Measurements from ENCODE around the gene PLPPR5.
"Not testable (repeated sequence)": the region's sequence is repeated elsewhere in the genome, so short reads cannot be mapped to it uniquely, and the experiment has no call there.

Gene PLPPR5, protein sequence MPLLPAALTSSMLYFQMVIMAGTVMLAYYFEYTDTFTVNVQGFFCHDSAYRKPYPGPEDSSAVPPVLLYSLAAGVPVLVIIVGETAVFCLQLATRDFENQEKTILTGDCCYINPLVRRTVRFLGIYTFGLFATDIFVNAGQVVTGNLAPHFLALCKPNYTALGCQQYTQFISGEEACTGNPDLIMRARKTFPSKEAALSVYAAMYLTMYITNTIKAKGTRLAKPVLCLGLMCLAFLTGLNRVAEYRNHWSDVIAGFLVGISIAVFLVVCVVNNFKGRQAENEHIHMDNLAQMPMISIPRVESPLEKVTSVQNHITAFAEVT

DNA sequence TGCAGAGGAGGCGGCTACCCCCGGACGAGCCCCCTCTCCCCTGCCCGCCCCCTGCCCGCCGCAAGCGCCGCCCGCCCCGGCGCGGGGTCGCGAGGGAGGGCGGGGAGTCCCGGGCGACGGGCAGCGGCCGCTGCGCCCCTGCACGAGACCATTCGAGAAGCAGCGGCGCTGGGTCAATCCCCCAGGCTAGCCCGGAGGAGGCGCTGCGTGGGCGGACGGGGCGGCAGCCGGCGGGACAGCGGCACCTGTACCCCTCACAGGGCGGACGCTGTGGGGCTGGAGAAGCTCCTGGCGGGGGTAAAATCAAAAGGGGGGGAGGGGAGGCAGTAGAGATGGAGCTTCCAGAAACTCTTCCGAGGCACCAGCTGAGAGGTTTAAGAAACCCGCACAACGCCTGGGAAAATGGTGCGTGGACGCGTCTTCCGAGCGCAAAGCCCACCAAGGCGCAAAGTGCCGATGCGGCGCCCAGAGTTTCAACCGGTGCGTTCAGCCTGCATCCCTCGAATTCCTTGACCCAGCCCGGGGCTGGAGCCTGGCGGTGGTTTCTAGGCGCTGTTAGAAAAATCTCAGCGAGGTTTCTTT lies at the start of gene PLPPR5:
PLPPR5 (minus strand) TSS at position 1 of the 582 bp plus-strand sequence. CDS start 190 bp downstream, outside the sequence.
- DNase-seq (ENCODE audit: low spot score): no peak

DNA sequence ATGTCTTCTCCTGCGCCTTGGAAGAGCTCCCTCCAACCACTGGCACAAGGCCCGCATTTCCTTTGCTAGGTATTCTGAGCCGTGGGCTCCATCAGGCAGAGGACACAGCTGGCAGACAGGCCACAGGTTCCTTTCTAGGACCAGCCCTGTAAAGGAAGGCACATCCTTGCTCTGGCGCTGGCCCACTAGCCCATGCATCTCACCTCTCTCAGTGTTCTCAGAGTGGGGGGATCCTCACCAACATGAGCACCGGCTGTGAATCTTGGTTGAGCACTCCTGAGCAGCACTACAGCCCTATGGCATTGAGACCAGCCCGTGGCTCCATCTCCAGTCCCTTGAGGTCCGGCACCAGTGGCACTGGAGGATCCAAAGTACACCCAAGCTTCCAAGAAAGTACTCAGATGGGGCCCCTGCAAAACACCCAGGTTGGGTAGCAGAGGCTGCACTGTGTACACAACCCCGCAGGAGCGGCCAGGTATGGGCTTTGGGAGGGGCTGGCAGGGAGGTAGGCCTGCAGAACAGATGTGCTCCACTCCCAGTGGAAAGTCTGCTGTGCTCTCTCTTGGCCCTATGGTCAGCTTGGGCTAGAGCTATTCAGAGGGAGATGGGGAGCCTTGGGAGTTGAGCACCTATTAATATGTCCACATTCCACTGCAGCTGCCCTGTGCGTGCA lies 47.1 kb upstream of the PLPPR5 start:
- no peak for DNase-seq (ENCODE audit: low spot score)

DNA sequence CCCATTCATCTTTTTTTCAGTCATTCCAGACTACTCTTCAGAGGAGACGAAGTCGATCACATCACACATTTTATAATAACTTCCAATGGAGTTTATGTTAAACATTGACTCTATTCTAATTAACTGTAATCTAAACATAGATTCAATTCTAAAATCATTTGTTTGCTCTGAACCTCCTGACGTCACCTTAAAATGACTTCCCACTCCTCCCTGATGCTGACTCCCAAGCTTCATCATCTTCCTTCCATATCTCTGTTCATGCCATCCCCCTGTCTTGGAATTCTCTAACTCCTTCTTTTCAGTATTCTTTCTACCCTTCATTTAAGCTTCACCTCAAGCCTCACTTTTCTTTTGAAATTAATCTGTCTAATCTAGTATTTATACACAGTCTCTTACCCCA lies 45.1 kb upstream of the PLPPR5 start:
- no peak for DNase-seq (ENCODE audit: low spot score)

DNA sequence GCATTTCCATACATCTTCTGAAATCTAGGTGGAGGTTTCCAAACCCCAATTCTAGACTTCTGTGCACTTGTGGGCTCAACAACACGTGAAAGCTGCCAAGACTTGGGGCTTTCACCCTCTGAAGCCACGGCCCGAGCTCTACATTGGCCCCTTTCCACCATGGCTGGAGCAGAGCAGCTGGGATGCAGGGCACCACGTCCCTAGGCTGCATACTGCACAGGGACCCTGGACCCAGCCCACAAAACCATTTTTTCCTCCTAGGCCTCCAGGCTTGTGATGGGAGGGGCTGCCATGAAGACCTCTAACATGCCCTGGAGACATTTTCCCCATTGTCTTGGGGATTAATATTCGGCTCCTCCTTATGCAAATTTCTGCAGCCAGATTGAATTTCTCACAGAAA lies 32.1 kb upstream of the PLPPR5 start:
- DNase-seq (ENCODE audit: low spot score): not testable (repeated sequence)

DNA sequence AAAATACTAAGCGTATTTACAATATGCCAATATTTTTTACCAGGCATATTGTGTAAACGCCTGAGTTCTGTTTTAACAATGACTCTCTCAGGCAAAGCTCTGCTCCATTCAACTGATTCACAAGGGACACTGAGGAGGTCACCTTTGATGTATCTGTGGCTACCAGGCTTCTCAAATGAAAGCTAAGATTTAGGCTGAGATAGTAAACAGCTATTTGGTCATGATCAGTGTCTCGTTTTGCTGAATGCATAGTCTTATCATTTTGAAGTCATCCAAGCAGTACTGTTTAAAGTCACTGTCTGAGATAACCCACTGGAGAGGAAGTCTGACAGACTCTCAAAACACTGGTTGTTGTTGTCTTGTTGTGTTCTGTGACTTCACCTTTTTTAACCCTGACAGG lies 13.7 kb upstream of the PLPPR5 start:
- no peak for DNase-seq (ENCODE audit: low spot score)

DNA sequence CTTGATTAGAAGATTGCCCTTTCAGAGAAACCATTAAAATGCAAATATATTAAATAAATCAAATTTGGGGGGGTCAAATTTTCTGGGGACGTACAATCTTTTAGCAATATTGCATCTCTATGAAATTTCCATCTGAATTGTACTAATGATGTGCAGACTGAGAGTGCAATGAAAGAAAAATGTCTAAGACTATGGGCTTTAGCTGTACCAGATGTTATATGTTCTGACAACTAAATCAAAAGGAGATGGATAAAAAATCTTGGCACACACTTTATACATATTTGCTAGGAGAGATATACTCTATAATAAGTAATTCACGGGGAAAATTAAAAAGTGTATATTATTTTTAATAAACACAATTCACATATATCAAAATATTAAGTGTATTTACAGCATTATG lies 13.0 kb upstream of the PLPPR5 start:
- DNase-seq (ENCODE audit: low spot score): no peak

DNA sequence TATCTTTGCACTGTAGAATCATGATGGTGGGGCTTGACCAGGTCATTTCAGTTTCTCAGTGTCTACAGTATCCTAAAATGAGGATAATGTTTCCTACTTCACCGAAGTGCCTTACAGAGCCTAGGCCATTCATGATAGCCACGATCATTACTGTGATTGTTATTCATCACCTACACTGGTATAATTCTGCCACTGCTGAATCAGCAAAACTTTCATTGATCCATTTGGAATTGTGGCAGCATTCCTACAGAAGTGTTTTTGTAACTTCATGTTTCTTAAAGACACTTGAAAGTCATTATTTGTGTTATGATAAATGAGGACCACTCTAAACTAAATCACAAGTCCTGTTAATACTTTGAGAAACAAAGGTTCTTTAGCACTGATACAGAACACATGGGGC lies 6.0 kb upstream of the PLPPR5 start:
- DNase-seq (ENCODE audit: low spot score): no peak

DNA sequence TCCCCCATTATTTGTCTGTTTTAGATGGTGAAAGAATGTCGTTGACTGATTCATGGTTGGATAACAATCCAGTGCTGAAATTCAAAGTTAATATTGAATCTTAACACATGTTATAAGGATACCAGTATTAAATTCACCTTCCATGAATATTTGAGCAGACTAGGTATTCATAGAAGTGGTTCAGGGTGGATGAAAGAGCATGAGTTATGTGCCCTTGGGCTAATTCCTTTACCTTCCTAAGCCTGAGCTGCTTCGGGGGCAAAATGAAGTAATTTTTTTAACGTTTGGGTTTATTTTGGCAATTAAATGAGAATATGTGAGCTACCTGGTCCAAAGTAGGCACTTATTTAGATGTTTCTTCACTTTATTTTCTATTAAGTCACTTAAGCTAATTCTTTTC lies 2.7 kb upstream of the PLPPR5 start:
- DNase-seq (ENCODE audit: low spot score): no peak

DNA sequence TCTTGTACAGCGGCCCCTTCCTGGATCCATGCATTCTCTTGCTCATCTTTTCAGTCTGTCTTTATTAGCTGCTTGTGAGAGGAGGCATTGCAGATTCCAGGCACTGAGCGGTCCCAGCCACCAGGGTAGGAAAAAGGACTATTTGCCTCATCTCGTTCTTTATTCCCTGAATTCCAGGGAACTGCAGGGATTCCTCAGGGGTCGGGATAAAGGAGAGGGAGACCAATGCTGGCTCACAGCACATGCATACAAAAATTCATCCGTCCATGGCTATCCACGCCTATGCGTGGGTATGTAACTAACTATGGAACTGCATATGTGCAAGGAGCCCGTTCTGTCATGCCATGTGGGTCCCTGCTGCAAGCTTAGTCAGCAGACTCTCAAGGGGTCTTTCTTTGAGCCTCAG lies 879 bp upstream of the PLPPR5 start:
- DNase-seq (ENCODE audit: low spot score): no peak

DNA sequence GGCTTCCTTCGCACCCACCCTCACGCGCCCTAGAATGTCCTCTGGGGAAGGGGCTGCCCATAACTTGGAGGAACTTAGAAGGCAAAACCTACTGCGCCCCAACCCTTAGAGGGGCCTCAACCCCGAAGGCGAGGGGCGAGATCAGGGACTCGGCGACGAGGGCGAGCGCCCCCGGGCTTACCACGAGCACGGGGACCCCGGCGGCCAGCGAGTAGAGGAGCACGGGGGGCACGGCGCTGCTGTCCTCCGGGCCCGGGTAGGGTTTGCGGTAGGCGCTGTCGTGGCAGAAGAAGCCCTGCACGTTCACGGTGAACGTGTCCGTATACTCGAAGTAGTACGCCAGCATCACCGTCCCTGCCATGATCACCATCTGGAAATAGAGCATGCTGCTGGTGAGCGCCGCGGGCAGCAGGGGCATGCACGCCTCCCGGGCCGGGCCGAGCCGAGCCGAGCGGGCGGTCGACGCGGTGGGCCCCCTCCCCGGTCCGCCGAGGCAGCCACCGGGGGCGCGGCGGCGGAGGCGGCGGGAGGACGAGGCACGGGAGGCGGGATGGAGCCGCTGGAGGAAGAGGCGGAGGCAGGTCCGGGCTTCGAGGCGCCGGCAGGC lies 304 bp downstream of the PLPPR5 start:
- peak; percentile 24 for DNase-seq (ENCODE audit: low spot score)

DNA sequence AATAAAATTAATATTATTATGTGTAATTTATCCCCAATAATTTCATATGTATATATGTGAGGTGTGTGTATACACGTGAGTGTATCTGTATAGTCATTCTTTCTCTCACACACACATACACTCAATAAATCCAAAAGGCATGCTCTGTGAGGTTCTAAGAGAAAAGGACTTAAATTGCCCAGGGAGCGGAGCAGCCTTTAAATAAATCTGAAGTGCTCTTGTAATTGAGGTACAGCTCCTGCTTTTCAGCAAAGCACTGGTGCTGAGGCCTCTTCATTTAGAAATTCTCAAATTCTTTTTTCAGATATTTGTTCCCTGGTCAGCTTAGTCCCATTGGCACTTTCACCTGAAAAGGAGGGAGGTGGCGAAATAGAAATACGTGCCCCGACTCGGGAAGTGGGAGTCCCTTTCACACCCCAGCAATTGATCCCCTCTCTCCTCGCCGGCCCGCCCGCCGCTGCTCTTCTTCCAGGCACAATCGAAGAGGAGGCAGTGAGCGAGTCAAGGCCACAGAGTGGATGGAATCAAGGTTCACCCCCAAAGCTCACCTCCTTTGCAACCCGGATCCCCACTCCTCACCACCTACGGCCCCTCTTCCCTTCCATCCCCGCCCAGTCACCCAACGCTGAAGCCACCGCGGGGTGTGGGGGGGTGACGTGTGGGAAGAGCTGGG lies 944 bp downstream of the PLPPR5 start:
- DNase-seq (ENCODE audit: low spot score): no peak

DNA sequence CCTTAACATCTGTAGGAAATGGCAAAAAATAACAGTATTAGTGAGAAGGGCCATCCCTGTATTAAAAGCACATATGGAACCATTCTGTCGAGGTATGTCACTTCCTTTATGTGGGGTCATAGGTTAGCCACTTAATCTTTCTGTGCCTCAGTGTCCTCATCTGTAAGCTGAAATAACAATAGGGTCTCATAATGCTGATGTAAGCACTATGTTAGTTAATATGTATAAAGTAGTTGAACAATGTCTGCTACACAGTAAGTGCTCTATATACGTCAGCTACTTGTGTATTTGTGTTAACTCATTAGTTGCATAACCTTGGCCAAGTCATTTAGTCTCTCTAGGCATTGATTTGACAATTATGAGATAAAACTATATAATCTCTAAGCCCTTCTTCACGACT lies 11.8 kb downstream of the PLPPR5 start:
- DNase-seq (ENCODE audit: low spot score): no peak

DNA sequence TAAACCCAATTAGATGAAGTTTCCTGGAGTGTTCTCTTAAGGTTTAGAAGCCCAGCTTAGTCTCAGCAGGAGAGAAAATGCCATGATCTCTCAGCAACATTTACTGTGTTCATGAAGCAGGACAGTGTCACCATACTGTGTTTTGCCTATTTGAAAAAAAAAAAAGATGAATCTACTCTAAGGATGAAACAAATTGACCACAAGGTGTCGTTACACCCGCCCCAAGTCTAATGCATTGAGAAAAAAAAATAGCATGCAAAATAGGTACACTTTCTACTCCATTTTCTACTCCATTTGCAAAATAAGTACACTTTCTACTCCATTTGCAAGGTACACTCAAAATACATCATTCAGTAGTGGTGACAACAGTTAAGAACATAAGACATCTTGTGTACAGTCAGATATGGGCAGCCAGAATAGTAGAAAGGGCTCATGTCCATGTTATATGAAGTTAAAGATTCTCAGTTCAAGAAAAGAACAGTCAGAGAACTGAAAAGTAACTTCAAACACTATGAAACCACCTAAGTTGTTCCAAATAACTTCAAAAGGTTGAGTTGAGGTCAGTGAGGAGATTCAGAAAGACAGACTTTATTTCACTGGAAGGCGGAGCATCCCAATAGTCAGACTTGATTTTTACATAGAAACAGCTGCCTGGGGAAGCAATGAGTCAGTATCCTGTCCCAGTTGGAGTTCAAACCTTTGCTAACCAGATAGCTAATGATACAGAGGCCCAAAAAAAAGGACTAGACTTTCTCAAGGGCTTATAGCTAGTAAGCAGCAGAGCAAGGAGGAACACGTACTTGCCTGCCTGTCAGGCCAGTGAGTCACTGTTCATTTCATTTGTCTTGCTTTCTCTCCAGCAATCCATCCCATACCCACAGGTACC lies 13.3 kb downstream of the PLPPR5 start:
- peak; percentile 97 for DNase-seq (ENCODE audit: low spot score)

DNA sequence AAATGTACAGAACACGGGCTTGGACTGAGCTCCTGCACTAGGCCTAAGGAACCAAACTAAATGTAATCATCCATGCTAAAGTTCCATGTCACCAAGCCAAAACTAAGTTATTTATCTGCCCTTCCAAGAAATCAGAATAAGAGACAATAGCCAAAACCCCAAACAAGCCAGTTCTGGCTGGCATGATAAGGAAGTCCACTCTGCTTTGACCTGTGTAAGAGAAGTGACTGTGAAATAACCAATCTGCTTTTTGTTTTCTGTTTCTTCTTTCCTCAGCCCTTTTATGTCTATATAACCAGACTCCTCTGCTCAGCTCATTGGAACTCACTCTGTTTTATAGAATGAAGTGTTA lies 15.1 kb downstream of the PLPPR5 start:
- DNase-seq (ENCODE audit: low spot score): no peak

DNA sequence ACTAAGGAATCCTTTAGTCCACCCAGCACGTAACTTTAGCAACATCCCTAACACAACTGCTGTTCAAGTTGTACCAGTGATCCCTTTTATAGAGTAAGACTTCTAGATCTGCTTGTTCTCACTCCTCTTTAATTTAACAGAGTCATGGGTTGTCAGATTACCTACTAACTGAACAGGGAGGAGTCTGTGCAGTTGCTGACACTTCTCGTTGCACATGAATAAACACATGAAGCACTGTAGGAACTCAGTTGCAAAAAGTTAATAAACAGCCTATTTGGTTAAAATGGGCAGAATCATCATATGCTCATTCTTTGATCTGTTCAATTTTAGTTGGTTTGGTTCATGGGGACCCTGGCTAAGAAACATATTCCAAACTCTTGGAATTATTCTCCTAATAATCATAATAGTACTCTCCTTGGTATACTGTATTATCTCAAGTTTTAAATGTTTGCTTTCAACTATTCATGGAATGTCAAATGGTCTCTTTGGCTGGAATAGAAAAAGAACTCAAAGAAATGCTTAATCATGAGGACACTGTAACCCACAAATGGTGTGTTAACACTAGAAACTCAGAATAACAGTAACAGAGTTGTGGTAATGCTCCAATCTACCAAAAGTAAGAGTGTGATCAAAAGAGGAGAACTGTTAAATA lies 15.6 kb downstream of the PLPPR5 start:
- DNase-seq (ENCODE audit: low spot score): peak; percentile 85

DNA sequence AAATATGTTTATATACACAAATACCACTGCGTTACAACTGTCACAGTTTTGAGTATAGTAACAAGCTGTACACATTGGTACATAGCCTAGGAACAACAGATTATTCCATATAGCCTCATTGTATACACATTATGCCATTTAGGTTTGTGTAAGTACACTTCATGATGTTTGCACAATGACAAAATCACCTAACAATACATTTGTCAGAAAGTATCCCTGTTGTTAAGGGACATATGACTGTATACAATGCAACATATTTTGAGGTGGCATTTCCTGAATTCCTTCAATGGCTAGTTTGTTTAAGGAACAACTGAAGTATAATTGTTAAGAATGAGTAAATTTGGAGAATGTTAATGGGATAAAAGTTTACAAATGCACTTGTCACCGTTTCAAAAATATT lies 19.0 kb downstream of the PLPPR5 start:
- no peak for DNase-seq (ENCODE audit: low spot score)

DNA sequence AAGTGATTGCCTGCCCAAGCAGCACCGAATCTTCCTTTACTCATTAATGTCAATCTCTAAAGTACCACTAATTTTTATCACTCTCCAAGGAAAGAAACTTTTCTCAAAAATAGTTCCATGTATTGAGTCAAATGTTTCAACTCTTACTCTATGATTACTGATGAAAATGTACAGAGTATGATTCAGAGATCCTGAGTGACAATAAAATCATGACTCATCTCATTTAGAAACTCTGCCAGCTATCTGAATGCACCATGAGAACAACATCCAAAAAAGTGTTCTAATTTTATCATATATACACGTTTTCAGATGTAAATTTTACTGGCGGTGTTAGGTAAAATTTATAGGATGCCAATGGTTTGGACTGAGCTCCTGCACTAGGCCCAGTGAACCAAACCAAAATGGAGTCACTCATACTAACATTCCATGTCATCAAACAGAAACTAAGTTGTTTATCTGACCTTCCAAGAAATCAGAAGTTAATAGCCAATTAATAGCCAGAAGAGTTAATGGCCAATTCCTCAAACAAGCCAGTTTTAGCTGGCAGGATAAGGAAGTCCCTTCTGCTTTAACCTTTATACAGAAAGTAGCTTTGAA lies 22.6 kb downstream of the PLPPR5 start:
- DNase-seq (ENCODE audit: low spot score): peak; percentile 37

DNA sequence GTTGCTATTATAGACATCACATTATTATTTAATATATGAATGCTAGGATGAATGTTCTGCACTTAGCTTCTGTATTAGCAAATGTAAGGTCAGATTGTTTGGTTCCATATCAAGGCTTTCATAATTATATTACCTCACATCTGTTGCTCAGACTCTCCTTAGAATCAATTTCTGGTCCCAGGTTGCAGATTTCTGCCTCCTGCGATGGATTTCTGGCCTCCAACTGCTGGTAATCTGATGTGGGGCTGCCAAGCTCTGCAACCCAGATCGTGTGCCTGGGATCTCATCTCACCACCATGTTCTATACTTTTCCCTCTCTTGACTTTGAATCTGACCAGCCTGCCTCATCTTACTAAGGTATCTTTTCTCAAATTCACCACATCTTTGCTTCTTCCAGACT lies 25.2 kb downstream of the PLPPR5 start:
- DNase-seq (ENCODE audit: low spot score): no peak

DNA sequence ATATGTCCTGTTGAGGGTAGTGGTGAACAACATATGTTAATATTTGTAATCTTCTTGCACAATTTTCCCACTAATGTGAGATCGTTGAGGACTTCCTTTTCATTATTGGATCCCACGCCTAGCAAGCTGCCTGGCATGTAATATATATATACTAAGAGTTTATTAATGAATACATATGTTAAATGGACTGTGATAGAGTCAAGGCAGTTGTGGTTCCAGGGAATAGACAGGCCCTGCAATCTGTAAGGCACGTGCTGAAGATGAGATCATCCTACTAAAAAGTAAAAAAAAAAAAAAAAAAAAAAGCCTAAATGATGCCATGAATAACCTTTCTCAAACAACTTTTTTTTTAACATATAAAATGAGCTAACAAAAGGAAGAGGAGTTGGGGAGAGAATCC lies 28.9 kb downstream of the PLPPR5 start:
- no peak for DNase-seq (ENCODE audit: low spot score)

DNA sequence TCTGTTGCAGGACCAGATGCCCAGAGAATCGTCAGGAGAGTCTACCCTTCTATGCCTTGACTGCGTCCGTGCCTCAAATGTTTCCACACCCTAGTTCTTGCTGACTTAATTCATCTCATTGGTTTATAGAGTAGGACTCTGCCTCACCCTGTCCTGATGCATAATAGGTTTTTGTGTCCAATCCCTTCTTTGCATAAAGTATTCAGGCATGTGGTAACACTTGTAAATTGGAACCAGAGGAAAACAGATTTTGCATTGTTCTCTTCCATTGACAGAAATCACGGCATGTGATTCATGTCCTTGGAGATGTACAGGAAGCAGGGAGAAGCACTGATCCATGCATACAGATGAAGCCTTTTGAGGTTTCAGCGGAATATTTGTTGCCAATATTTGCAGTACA lies 29.5 kb downstream of the PLPPR5 start:
- peak; percentile 22 for DNase-seq (ENCODE audit: low spot score)
